ENCODE measurements around the gene CRK. TPM values are rescaled to one million over a fixed set of nuclear protein-coding genes. Genes with fewer than 3 reads are reported as not detected.
"Not testable (repeated sequence)": the region's sequence is repeated elsewhere in the genome, so short reads cannot be mapped to it uniquely, and the experiment has no call there.

CRK gene
- total RNA-seq, 1 experiment from 2014 or later, result 87.1 TPM

- in situ Hi-C loops (cut with HindIII; ENCODE audit: low pct_unique_long_range_greater_than_20kb, low sequenced_read_pairs), result no loop called here
- DNase-seq (ENCODE audit: low read depth, low spot score), result no peak
These were observed 16.1 kb upstream of the CRK start for GRCh38 chr17:1471911-1472821.

- DNase-seq (ENCODE audit: low read depth, low spot score), result no peak
- in situ Hi-C loops (cut with HindIII; ENCODE audit: low pct_unique_long_range_greater_than_20kb, low sequenced_read_pairs), result no loop called here
These were observed 15.5 kb upstream of the CRK start for GRCh38 chr17:1471490-1471889.

- in situ Hi-C loops (cut with HindIII; ENCODE audit: low pct_unique_long_range_greater_than_20kb, low sequenced_read_pairs), result no loop called here
These were observed 14.9 kb upstream of the CRK start for GRCh38 chr17:1470755-1471462.

GRCh38 chr17:1470071-1470754 is 14.2 kb upstream of the CRK start:
- DNase-seq (ENCODE audit: low read depth, low spot score), result no peak
- in situ Hi-C loops (cut with HindIII; ENCODE audit: low pct_unique_long_range_greater_than_20kb, low sequenced_read_pairs), result no loop called here

More at GRCh38 chr17:1470755-1471462, 14.9 kb upstream of the CRK start:
- DNase-seq (ENCODE audit: low read depth, low spot score), result no peak

GRCh38 chr17:1469231-1469852 is 13.3 kb upstream of the CRK start:
- peak; percentile 84 for DNase-seq (ENCODE audit: low read depth, low spot score)
- in situ Hi-C loops (cut with HindIII; ENCODE audit: low pct_unique_long_range_greater_than_20kb, low sequenced_read_pairs), result no loop called here

- DNase-seq (ENCODE audit: low read depth, low spot score), result no peak
- in situ Hi-C loops (cut with HindIII; ENCODE audit: low pct_unique_long_range_greater_than_20kb, low sequenced_read_pairs), result no loop called here
These were observed 12.0 kb upstream of the CRK start for GRCh38 chr17:1467898-1468492.

- in situ Hi-C loops (cut with HindIII; ENCODE audit: low pct_unique_long_range_greater_than_20kb, low sequenced_read_pairs), result no loop called here
- no peak for DNase-seq (ENCODE audit: low read depth, low spot score)
These were observed 11.2 kb upstream of the CRK start for GRCh38 chr17:1467258-1467657.

GRCh38 chr17:1464186-1464585 is 8.2 kb upstream of the CRK start:
- no peak for DNase-seq (ENCODE audit: low read depth, low spot score)
- in situ Hi-C loops (cut with HindIII; ENCODE audit: low pct_unique_long_range_greater_than_20kb, low sequenced_read_pairs), result no loop called here

- DNase-seq (ENCODE audit: low read depth, low spot score), result no peak
- in situ Hi-C loops (cut with HindIII; ENCODE audit: low pct_unique_long_range_greater_than_20kb, low sequenced_read_pairs), result no loop called here
These were observed 6.4 kb upstream of the CRK start for GRCh38 chr17:1462164-1463112.

- DNase-seq (ENCODE audit: low read depth, low spot score), result no peak
- in situ Hi-C loops (cut with HindIII; ENCODE audit: low pct_unique_long_range_greater_than_20kb, low sequenced_read_pairs), result no loop called here
These were observed 5.3 kb upstream of the CRK start for GRCh38 chr17:1461198-1461944.

- in situ Hi-C loops (cut with HindIII; ENCODE audit: low pct_unique_long_range_greater_than_20kb, low sequenced_read_pairs), result no loop called here
These were observed 4.2 kb upstream of the CRK start for GRCh38 chr17:1460233-1460632.

GRCh38 chr17:1455291-1455796 is 688 bp downstream of the CRK start:
- peak; percentile 72 for DNase-seq (ENCODE audit: low read depth, low spot score)
- in situ Hi-C loops (cut with HindIII; ENCODE audit: low pct_unique_long_range_greater_than_20kb, low sequenced_read_pairs), result no loop called here

More at GRCh38 chr17:1460233-1460632, 4.2 kb upstream of the CRK start:
- DNase-seq (ENCODE audit: low read depth, low spot score), result no peak

GRCh38 chr17:1454541-1454940 is 1.5 kb downstream of the CRK start:
- DNase-seq (ENCODE audit: low read depth, low spot score), result no peak
- in situ Hi-C loops (cut with HindIII; ENCODE audit: low pct_unique_long_range_greater_than_20kb, low sequenced_read_pairs), result no loop called here

- DNase-seq (ENCODE audit: low read depth, low spot score); in situ Hi-C loops (cut with HindIII; ENCODE audit: low pct_unique_long_range_greater_than_20kb, low sequenced_read_pairs): not testable (repeated sequence)
These were observed 2.3 kb downstream of the CRK start for GRCh38 chr17:1453694-1454093.

GRCh38 chr17:1452836-1453235 is 3.2 kb downstream of the CRK start:
- in situ Hi-C loops (cut with HindIII; ENCODE audit: low pct_unique_long_range_greater_than_20kb, low sequenced_read_pairs), result no loop called here
- no peak for DNase-seq (ENCODE audit: low read depth, low spot score)

- DNase-seq (ENCODE audit: low read depth, low spot score); in situ Hi-C loops (cut with HindIII; ENCODE audit: low pct_unique_long_range_greater_than_20kb, low sequenced_read_pairs): not testable (repeated sequence)
These were observed 5.8 kb downstream of the CRK start for GRCh38 chr17:1450261-1450660.
